SK-MEL-5 (cell line): Measurements from ENCODE around the gene TTC13. TPM values are rescaled to one million over a fixed set of nuclear protein-coding genes. Genes with fewer than 3 reads are reported as not detected.
A peak's percentile ranks its signal among the peaks of the same experiment; 100 is the strongest.

Source experiments
- DNase-seq: peaks from one replicate; pipeline ENCODE4 v3.0.0-alpha.2; 2016; ENCODE audit warnings: low read depth, low spot score
- in situ Hi-C: cut with HindIII; loops from 2 replicates; pipeline ENCODE4 v1.10.0; 2016; ENCODE audit warnings: low sequenced_read_pairs, high pct_unique_total_duplicates, low pct_unique_long_range_greater_than_20kb
- total RNA-seq: library from RNA; depleted of rRNA; stranded (reverse); fragments of >200 nt; shearing (Covaris generic); gene quantifications from 2 replicates; pipeline ENCODE4 v1.2.3, GENCODE V29; 2014

TTC13 gene
- total RNA-seq, 1 experiment from 2014 or later = 7.8 TPM

DNA sequence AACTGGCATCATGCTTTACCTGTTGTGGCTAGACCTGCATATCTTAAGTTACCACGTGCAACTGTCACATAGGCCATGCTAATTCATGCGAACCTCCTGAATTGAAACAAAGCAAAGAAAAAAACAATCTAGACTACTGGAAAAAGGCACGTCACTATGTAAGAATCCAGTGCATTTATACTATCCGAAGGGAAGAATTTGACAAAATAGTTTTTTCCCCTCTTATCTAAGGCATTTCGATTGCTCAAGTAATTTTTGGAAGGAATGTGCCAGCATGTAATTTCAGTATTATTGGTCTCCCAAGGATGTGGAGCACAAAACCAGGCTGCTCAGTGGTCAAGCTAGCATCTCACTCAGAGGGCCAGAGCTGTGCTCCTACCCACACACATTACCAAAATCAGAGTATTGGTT, 78.8 kb downstream of the TTC13 start:
- in situ Hi-C loops = no loop called here
- DNase-seq = no peak

DNA sequence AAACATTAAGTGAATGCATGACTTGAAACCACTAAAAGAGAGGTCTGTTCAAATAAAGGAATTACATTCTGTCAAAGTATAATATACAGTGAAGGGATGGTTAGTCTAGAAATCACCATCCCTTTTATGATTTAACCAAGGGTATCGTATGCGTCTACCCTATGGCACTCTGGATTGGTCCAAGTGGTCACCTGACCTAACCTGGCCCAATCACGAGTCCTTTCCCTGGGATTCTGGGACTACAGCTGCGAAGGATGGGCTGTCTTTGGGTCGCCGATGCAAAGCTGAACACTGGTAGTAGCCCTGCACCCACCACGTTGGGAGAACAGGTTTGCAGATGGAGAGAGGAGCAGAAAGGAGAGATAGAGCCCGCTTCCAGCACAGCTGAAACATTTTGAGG, 79.9 kb downstream of the TTC13 start:
- in situ Hi-C loops = no loop called here

GRCh38 chr1:230898144-230898543, 80.5 kb downstream of the TTC13 start:
- no peak for DNase-seq
- in situ Hi-C loops = no loop called here

More for the DNA sequence above, 79.9 kb downstream of the TTC13 start:
- no peak for DNase-seq

DNA sequence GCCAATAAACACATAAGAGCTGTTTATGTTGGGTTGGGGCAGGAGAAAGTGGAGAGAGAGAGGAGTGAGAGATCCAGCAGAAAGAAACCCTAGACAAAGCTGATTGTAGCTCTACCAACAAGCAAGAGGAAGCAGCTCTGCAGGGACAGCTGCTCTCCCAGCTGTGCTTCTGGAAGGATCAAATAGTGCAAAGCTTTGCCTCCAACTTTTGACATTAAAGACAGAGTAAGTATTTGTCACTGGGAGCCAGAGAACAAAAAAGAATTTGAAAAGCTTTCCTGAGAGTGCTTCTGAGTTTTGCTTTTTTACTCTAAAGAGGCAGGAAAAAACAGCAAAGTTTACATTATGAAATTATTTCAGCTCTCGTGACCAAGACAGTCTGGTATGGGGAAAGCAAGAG, 81.9 kb downstream of the TTC13 start:
- in situ Hi-C loops = no loop called here
- DNase-seq = no peak

DNA sequence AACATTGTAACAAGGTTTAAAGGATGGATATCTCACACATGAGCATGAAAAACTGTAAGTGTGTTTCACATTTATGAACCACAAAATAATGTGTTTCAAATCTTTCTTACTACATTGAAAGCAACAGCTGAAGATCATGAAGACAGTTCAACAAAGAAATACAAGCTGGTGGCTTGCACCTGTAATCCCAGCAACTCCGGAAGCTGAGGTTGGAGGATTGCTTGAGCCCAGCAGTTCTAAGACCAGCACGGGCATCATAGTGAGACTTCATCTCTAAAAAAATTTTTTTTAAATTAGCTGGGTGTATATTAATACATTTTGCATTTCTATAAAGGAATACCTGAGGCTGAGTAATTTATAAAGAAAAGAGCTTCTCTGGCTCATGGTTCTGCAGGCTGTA, 83.2 kb downstream of the TTC13 start:
- in situ Hi-C loops = no loop called here
- no peak for DNase-seq

GRCh38 chr1:230894664-230895063, 84.0 kb downstream of the TTC13 start:
- DNase-seq = no peak

GRCh38 chr1:230894032-230894431, 84.6 kb downstream of the TTC13 start:
- in situ Hi-C loops = no loop called here
- DNase-seq = no peak

More at GRCh38 chr1:230894664-230895063, 84.0 kb downstream of the TTC13 start:
- in situ Hi-C loops = no loop called here

DNA sequence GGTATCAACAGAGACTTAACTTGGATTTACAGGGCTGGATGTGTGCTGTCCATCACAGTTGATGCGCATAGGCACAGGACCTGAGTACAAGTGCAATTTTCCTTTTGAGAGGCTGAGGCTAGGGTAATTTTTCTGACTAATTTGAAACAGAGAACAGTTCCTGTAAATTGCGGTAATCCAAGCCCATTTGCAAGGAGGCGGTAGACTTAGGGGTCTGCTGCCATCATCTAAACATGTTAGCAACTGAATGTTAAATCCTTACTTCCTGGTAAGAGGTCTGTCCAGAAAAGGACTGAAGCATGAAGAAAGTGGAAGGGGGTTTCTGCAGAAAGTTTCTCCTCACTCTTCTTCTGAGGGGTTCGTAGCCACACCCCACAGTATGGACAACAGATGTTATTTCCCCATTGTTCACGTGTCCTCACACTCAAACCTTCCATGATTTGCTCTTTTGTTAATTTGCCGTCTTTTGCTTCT, 86.6 kb downstream of the TTC13 start:
- in situ Hi-C loops = no loop called here
- no peak for DNase-seq

- DNase-seq = peak; percentile 43
- in situ Hi-C loops = no loop called here
Measured at GRCh38 chr1:230891413-230891812, 87.2 kb downstream of the TTC13 start.

GRCh38 chr1:230884646-230885045, 94.0 kb downstream of the TTC13 start:
- no peak for DNase-seq
- in situ Hi-C loops = no loop called here

GRCh38 chr1:230883967-230884366, 94.7 kb downstream of the TTC13 start:
- in situ Hi-C loops = no loop called here
- no peak for DNase-seq

- in situ Hi-C loops = no loop called here
- DNase-seq = no peak
Measured at GRCh38 chr1:230879778-230880177, 98.9 kb downstream of the TTC13 start.

GRCh38 chr1:230878591-230878990, 100.1 kb downstream of the TTC13 start:
- DNase-seq = no peak
- in situ Hi-C loops = no loop called here

DNA sequence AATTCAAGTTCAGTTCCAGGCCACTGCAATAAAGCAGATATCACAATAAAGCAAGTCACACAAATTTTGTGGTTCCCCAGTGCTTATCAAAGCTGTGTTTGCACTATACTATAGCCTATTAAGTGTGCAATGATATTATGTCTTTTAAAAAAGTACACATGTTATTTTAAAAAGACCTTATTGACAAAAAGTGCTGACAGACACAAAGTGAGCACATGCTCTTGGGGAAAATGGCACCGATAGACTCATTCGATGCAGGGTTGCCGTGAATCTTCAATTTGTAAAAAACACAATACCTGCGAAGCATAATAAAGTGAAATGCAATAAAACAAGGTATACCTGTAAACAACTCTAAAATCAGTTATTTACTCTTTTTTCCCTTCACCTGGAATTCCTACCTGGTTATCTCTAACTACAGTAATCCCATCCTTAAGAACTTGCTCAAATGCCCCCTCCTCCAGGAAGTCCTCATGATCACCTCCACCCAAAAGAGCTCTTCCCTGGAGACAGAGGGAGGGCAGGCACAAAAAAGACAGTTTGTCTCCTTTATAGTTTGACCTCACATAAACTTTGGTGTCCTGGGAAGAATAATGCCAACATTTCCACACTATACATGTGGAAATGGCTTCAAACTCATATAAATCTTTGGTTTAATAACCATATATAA, 100.6 kb downstream of the TTC13 start:
- in situ Hi-C loops = no loop called here
- no peak for DNase-seq

DNA sequence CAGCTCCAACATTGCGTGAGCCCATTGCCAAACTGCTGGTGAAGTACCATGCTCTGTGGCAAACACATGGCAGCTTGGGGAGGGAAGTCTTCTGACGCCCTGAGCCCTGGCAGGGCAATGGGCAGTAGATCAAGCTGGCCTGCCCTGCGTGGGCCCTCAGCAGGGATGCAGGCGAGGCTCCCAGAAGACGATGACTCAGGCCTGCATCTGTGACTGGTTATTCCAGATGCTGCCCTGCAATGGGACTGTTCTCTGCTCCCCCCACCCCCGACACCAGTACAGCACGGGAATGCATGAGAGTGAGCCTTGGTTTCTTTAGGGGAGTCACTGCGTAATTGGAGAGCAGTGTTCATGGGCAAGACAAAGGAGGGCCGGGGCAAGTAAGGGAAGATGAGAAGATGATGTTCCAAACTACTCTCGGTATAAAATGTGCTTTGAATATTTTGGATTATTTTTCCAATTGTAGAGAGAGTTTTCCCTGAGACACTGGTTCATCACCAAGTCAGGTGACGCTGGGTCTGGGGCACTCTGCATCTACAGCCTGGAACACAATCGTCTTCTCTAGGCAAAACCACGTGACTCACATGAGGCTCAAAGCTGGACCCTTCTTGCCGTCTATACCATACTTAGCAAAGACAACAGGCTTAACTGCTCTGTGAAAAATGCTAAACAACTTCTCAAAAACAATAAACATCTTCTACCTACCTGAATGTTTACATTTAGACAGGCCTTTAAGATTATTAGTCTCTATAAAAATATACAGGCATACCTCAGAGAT, 101.3 kb downstream of the TTC13 start:
- DNase-seq = no peak
- in situ Hi-C loops = no loop called here

- no peak for DNase-seq
- in situ Hi-C loops = no loop called here
Measured at GRCh38 chr1:230876660-230877059, 102.0 kb downstream of the TTC13 start.

- no peak for DNase-seq
- in situ Hi-C loops = no loop called here
Measured at GRCh38 chr1:230875370-230875769, 103.3 kb downstream of the TTC13 start.

GRCh38 chr1:230870916-230871315, 107.7 kb downstream of the TTC13 start:
- no peak for DNase-seq
- in situ Hi-C loops = no loop called here

DNA sequence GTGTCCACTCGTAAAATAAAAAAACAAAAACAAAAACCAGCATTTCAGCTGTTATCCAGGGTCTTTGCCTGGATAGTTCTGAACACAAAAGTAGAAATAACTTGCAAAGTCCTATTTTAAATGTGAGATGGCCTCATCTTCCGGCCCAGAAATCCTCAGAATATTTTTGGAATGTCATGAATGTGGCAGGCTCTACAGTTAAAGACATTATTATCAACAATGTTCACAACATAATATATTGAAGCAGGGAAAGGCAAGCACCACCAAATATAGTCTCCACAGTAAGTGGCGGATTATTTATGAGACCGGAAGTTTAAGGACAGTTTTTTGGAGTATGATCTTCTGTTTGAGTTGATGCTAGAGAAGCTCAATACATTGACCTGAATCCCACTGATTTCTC, 109.2 kb downstream of the TTC13 start:
- in situ Hi-C loops = no loop called here
- DNase-seq = no peak
